DOHH2 (cell line): ENCODE measurements around the gene FMNL2.

Source experiments
- EZH2phosphoT487 ChIP-seq: fragments of 200-600 bp; sonication (generic); IDR thresholded peaks from 2 replicates; pipeline ENCODE4 v1.6.1; 2017; ENCODE audit warnings: borderline replicate concordance, mild to moderate bottlenecking, antibody characterized with exemption, low read length, moderate library complexity, mixed read lengths
- TF ChIP-seq, protein P1 (sequence below): fragments of 200-600 bp; sonication (generic); IDR thresholded peaks from one replicate; pipeline ENCODE4 v1.5.1; 2014; ENCODE audit warnings: antibody characterized with exemption, mild to moderate bottlenecking, low read depth, low read length; ENCODE audit not compliant: poor library complexity, severe bottlenecking

DNA sequence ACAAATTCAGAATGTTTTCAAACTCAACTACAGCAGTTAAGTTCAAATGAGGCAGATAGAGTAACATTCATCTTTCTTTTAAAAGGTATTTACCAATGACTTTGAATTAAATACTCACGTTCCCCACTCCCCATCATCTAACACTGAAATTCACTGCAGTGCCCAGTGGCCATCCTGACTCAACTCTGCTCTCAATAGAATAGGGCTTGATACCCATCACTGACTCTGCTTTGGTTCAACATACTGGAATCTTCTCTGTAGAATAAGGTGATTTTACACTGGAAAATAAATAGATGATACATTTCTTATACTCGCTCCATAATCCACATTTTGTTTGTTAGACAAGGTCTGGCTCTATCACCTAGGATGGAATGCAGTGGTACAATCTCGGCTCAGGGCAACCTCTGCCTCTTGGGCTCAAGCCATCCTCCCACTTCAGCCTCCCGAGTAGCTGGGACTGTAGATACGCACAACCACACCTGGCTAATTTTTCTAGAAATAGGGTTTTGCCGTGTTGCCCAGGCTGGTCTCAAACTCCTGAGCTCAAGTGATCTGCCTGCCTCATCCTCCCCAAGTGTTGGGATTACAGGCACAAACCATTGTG is 315.9 kb downstream of the FMNL2 start:
- TF ChIP-seq, protein P1, sequence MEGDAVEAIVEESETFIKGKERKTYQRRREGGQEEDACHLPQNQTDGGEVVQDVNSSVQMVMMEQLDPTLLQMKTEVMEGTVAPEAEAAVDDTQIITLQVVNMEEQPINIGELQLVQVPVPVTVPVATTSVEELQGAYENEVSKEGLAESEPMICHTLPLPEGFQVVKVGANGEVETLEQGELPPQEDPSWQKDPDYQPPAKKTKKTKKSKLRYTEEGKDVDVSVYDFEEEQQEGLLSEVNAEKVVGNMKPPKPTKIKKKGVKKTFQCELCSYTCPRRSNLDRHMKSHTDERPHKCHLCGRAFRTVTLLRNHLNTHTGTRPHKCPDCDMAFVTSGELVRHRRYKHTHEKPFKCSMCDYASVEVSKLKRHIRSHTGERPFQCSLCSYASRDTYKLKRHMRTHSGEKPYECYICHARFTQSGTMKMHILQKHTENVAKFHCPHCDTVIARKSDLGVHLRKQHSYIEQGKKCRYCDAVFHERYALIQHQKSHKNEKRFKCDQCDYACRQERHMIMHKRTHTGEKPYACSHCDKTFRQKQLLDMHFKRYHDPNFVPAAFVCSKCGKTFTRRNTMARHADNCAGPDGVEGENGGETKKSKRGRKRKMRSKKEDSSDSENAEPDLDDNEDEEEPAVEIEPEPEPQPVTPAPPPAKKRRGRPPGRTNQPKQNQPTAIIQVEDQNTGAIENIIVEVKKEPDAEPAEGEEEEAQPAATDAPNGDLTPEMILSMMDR = no peak
- no peak for TF ChIP-seq EZH2phosphoT487
